Measurements from ENCODE around the gene EXTL1. TPM values are rescaled to one million over a fixed set of nuclear protein-coding genes. Genes with fewer than 3 reads are reported as not detected.

Gene EXTL1
- total and polyA plus RNA-seq, 2 of the 4 experiments (the other 2 are of a cell fraction): 0.90 to 5.2 TPM

- Histone ChIP-seq H2AFZ (replicated peaks; ENCODE audit: low read length, poor library complexity) (no peak overlapping the region), H3K9ac (ENCODE audit: low read depth, low read length) (no peak overlapping the region), H4K91ac (ENCODE audit: insufficient read depth, low read depth, low read length) (no peak overlapping the region), H2AK9ac (replicated peaks; ENCODE audit: low read depth, low read length, poor library complexity) (no peak overlapping the region), H2BK5ac (ENCODE audit: low read depth, low read length, poor library complexity, severe bottlenecking) (no peak overlapping the region), H3K23ac (ENCODE audit: low read depth, low read length) (no peak overlapping the region), H2AK5ac (ENCODE audit: low read depth, low read length) (no peak overlapping the region), H3K9me3 (ENCODE audit: control insufficient read depth, insufficient read depth, low read length) (no peaks in the 10 kb centered on the region), H3K4ac (ENCODE audit: low read depth, low read length) (no peak overlapping the region), H2BK20ac (ENCODE audit: low read depth, low read length) (no peak overlapping the region), H3K36me3 (ENCODE audit: control insufficient read depth, insufficient read depth, low read length) (no peaks in the 10 kb centered on the region), H4K8ac (ENCODE audit: low read depth in 2 of 2, low read length in 2 of 2) (no peak overlapping the region), H3K27me3 (ENCODE audit: control insufficient read depth, insufficient read depth, low read length) (no peaks in the 10 kb centered on the region), H2BK15ac (ENCODE audit: low read depth, low read length) (no peak overlapping the region), H3K4me1 (ENCODE audit: control insufficient read depth, insufficient read depth, low read length) (peaks cover 14% of the 10 kb centered on the region), H3K18ac (ENCODE audit: low read depth, low read length) (no peak overlapping the region), H3K56ac (ENCODE audit: extremely low read depth, insufficient read depth, low read length) (no peak overlapping the region), H3K4me2 (ENCODE audit: low read depth, low read length) (no peak overlapping the region), H4K5ac (ENCODE audit: low read depth, low read length) (no peak overlapping the region), H4K20me1 (ENCODE audit: insufficient read depth, low read length) (no peaks in the 10 kb centered on the region), H3K9me1 (ENCODE audit: insufficient read depth, low read length) (peaks cover 15% of the 10 kb centered on the region), H3K27ac (ENCODE audit: insufficient read depth, low read length) (no peak overlapping the region), H3K14ac (replicated peaks; ENCODE audit: low read depth, low read length) (no peak overlapping the region), H3K79me1 (ENCODE audit: low read depth in 1 of 2, low read length in 2 of 2) (peaks cover 10 to 35% of the 10 kb centered on the region in 2 experiments; a peak in 3 of 4 replicates), H2BK120ac (ENCODE audit: low read depth, low read length) (no peak overlapping the region), H3K4me3 (ENCODE audit: insufficient read depth, low read depth, low read length) (no peak overlapping the region)
- in situ Hi-C loops (cut with MboI; ENCODE audit: low sequenced_read_pairs): loop anchor here (5.0 to 10.0 kb wide), 2 partner anchors 97 to 170 kb away; no protein-coding TSS in a partner anchor
- ATAC-seq (ENCODE audit: low read depth) (no peak), DNase-seq (no peak)
- dilution Hi-C loops (cut with HindIII; ENCODE audit: low sequenced_read_pairs, unreplicated experiment): no loop called here
- TF ChIP-seq CHD1 (IDR thresholded peaks at IDR 0.05; ENCODE audit: low read depth, low read length) (no peak), MAFK (IDR thresholded peaks at IDR 0.05; ENCODE audit: low read depth, low read length) (no peak), BHLHE40 (IDR thresholded peaks at IDR 0.05; ENCODE audit: low read depth, low read length) (no peak), RCOR1 (IDR thresholded peaks at IDR 0.05; ENCODE audit: insufficient replicate concordance, low read length) (no peak), RAD21 (IDR thresholded peaks at IDR 0.05; ENCODE audit: low read length) (no peak), FOS (IDR thresholded peaks at IDR 0.05; ENCODE audit: low read depth, low read length) (no peak), CEBPB (IDR thresholded peaks at IDR 0.05; ENCODE audit: low read depth, low read length) (no peak), MAZ (IDR thresholded peaks at IDR 0.05; ENCODE audit: borderline replicate concordance, low read depth, low read length) (no peak), CTCF (conservative IDR thresholded peaks at IDR 0.05; ENCODE audit: low read depth, low read length) (no peak), MXI1 (IDR thresholded peaks at IDR 0.05; ENCODE audit: borderline replicate concordance, low read depth, low read length) (no peak), SMC3 (IDR thresholded peaks at IDR 0.05; ENCODE audit: low read depth, low read length) (no peak)
- 100% methylated on average over 1 of the region's 3 CpGs; no CpG with 5 or more reads in 1 of the 2 experiments for WGBS, 2 experiments (ENCODE audit: extremely low coverage in 2 of 2, insufficient read length in 1 of 2)
- CTCF ChIA-PET: interaction anchor here (1.8 kb wide), 1 partner anchor 99 kb away, joined by 6 read pairs; no protein-coding TSS in a partner anchor
- intact Hi-C loops (cut with micrococcal nuclease): loop anchor here (5.0 kb wide), 1 partner anchor 47 kb away; no protein-coding TSS in a partner anchor
- POLR2A ChIA-PET (ENCODE audit: unreplicated experiment): no interaction called here
- no TSS peak for BruUV-seq (replicated peaks)
These were observed 27.0 kb upstream of the EXTL1 start for GRCh38 chr1:25994402-25995150.

All from IMR-90 (cell line).